Hepatocyte (in vitro differentiated cells): ENCODE measurements around the gene LMAN2.

ENCODE experiments used
- CTCF ChIP-seq: fragments of 200-600 bp; sonication (generic); IDR thresholded peaks from 2 replicates; pipeline ENCODE4 v1.5.1; 2016; ENCODE audit warnings: antibody characterized with exemption, mild to moderate bottlenecking; ENCODE audit not compliant: poor library complexity
- EZH2phosphoT487 ChIP-seq: fragments of 200-600 bp; sonication (generic); IDR thresholded peaks from one replicate; pipeline ENCODE4 v1.6.1; 2018; ENCODE audit warnings: antibody characterized with exemption, mild to moderate bottlenecking, low read depth, moderate library complexity; ENCODE audit not compliant: unreplicated experiment, severe bottlenecking

- no peak for TF ChIP-seq CTCF
- no peak for TF ChIP-seq EZH2phosphoT487
Observed at GRCh38 chr5:177325868-177326381, 25.5 kb downstream of the LMAN2 start.
